Measurements from ENCODE around the gene NARS2.

The NARS2 gene

DNA sequence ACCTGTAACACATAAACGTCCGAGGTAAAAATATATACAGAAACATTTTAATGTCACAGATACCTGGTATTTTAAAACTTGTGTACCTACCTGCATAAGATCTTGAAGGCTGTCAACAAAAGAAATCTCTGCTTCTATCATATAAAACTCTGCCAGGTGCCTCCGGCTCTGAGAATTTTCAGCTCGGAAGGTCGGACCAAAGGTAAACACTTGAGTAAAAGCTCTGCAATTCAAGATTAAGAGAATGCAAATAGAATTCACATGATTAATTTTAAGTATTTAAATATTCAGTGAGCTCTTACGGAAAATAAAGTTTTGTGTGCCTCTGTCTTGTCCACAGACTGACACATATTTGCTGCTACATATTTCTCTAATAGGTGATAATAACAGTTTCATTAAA, 81.7 kb downstream of the NARS2 start:
- TF ChIP-seq EZH2phosphoT487 (IDR thresholded peaks at IDR 0.05; ENCODE audit: borderline replicate concordance, low read length) (no peak), CTCF (IDR thresholded peaks at IDR 0.05; ENCODE audit: low read depth, low read length, poor library complexity, severe bottlenecking) (no peak)
- H3K9me2 ChIP-seq (replicated peaks; ENCODE audit: control insufficient read depth, low read length): no peaks in the 10 kb centered on the region
- H3K79me2 ChIP-seq (ENCODE audit: control insufficient read depth, low read length): no peaks in the 10 kb centered on the region
- H3K36me3 ChIP-seq (ENCODE audit: control insufficient read depth, low read length): peaks cover 13% of the 10 kb centered on the region
- H3F3A ChIP-seq (ENCODE audit: control insufficient read depth, insufficient read depth): no peaks in the 10 kb centered on the region
- no peaks in the 10 kb centered on the region for H3K27me3 ChIP-seq (ENCODE audit: control insufficient read depth, low read length)
- H3K4me2 ChIP-seq (ENCODE audit: low read length): no peak overlapping the region
- no peak overlapping the region for H3K4me3 ChIP-seq (ENCODE audit: low read length)
- H3K9me3 ChIP-seq (ENCODE audit: control insufficient read depth, insufficient read depth, low read length): no peaks in the 10 kb centered on the region
- no peaks in the 10 kb centered on the region for H3K4me1 ChIP-seq (ENCODE audit: control insufficient read depth, low read length)
- H4K20me1 ChIP-seq (ENCODE audit: control insufficient read depth, insufficient read depth, low read depth, low read length): no peaks in the 10 kb centered on the region
- H3K27ac ChIP-seq (ENCODE audit: low read depth, low read length): no peak overlapping the region

GRCh38 chr11:78489184-78489583, 85.5 kb downstream of the NARS2 start:
- Histone ChIP-seq H3F3A (ENCODE audit: control insufficient read depth, insufficient read depth) (no peaks in the 10 kb centered on the region), H3K9me3 (ENCODE audit: control insufficient read depth, insufficient read depth, low read length) (no peaks in the 10 kb centered on the region), H3K79me2 (ENCODE audit: control insufficient read depth, low read length) (no peaks in the 10 kb centered on the region), H3K27me3 (ENCODE audit: control insufficient read depth, low read length) (no peaks in the 10 kb centered on the region), H3K4me1 (ENCODE audit: control insufficient read depth, low read length) (no peaks in the 10 kb centered on the region), H4K20me1 (ENCODE audit: control insufficient read depth, insufficient read depth, low read depth, low read length) (no peaks in the 10 kb centered on the region), H3K36me3 (ENCODE audit: control insufficient read depth, low read length) (peaks cover 31% of the 10 kb centered on the region), H3K9me2 (replicated peaks; ENCODE audit: control insufficient read depth, low read length) (no peaks in the 10 kb centered on the region), H3K4me3 (ENCODE audit: low read length) (no peak overlapping the region), H3K27ac (ENCODE audit: low read depth, low read length) (no peak overlapping the region), H3K4me2 (ENCODE audit: low read length) (no peak overlapping the region)
- TF ChIP-seq EZH2phosphoT487 (IDR thresholded peaks at IDR 0.05; ENCODE audit: borderline replicate concordance, low read length): no peak
- no peak for TF ChIP-seq CTCF (IDR thresholded peaks at IDR 0.05; ENCODE audit: low read depth, low read length, poor library complexity, severe bottlenecking)

DNA sequence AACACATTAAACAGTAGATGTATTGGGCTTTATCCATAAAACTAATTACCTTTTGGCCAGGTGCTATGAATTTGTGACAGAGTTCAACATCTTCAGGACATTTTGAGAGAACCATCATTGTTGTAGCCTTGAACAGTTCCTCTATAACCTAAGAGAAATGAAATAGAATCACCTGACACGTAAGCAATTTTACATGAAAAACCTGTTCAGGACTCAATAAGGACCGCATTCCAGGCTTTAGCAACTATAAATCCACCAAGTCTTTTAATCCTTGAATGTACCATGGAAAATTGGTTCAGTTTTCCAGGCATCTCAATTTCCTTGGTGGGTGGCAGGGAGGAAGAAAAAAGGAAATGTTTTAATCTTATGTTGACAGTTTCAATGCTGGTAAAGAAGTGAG, 96.1 kb downstream of the NARS2 start:
- H3K27me3 ChIP-seq (ENCODE audit: control insufficient read depth, low read length): no peaks in the 10 kb centered on the region
- no peaks in the 10 kb centered on the region for H3F3A ChIP-seq (ENCODE audit: control insufficient read depth, insufficient read depth)
- TF ChIP-seq CTCF (IDR thresholded peaks at IDR 0.05; ENCODE audit: low read depth, low read length, poor library complexity, severe bottlenecking) (no peak), EZH2phosphoT487 (IDR thresholded peaks at IDR 0.05; ENCODE audit: borderline replicate concordance, low read length) (no peak)
- no peak overlapping the region for H3K4me3 ChIP-seq (ENCODE audit: low read length)
- H3K4me1 ChIP-seq (ENCODE audit: control insufficient read depth, low read length): no peaks in the 10 kb centered on the region
- H4K20me1 ChIP-seq (ENCODE audit: control insufficient read depth, insufficient read depth, low read depth, low read length): no peaks in the 10 kb centered on the region
- no peaks in the 10 kb centered on the region for H3K79me2 ChIP-seq (ENCODE audit: control insufficient read depth, low read length)
- no peaks in the 10 kb centered on the region for H3K9me3 ChIP-seq (ENCODE audit: control insufficient read depth, insufficient read depth, low read length)
- peaks cover 25% of the 10 kb centered on the region for H3K36me3 ChIP-seq (ENCODE audit: control insufficient read depth, low read length)
- no peak overlapping the region for H3K27ac ChIP-seq (ENCODE audit: low read depth, low read length)
- no peaks in the 10 kb centered on the region for H3K9me2 ChIP-seq (replicated peaks; ENCODE audit: control insufficient read depth, low read length)
- H3K4me2 ChIP-seq (ENCODE audit: low read length): no peak overlapping the region

DNA sequence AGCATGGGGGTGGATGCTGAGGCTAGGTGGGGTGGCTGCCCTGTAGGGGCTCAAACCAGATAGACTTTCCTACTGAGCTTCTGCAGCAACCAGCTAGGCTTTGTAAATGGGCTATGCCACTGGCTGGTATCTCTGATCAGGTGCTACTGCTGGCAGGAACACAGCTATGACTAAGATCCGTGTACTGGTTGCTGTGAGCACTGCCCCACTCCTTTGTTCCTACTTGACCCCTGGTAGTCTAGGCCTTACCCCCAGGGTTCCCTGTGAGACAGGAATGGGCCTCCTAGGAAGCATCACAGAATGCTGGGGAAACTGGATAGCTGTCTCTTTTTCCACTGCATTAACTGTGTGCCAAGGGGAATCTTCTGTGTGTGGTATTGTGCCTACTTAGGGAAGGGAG, 98.6 kb downstream of the NARS2 start:
- Histone ChIP-seq H3K9me2 (replicated peaks; ENCODE audit: control insufficient read depth, low read length) (no peaks in the 10 kb centered on the region), H3F3A (ENCODE audit: control insufficient read depth, insufficient read depth) (no peaks in the 10 kb centered on the region), H3K36me3 (ENCODE audit: control insufficient read depth, low read length) (peaks cover 26% of the 10 kb centered on the region), H3K4me1 (ENCODE audit: control insufficient read depth, low read length) (no peaks in the 10 kb centered on the region), H3K27ac (ENCODE audit: low read depth, low read length) (no peak overlapping the region), H3K27me3 (ENCODE audit: control insufficient read depth, low read length) (no peaks in the 10 kb centered on the region), H3K4me2 (ENCODE audit: low read length) (no peak overlapping the region), H4K20me1 (ENCODE audit: control insufficient read depth, insufficient read depth, low read depth, low read length) (no peaks in the 10 kb centered on the region), H3K4me3 (ENCODE audit: low read length) (no peak overlapping the region), H3K79me2 (ENCODE audit: control insufficient read depth, low read length) (no peaks in the 10 kb centered on the region), H3K9me3 (ENCODE audit: control insufficient read depth, insufficient read depth, low read length) (no peaks in the 10 kb centered on the region)
- TF ChIP-seq EZH2phosphoT487 (IDR thresholded peaks at IDR 0.05; ENCODE audit: borderline replicate concordance, low read length) (no peak), CTCF (IDR thresholded peaks at IDR 0.05; ENCODE audit: low read depth, low read length, poor library complexity, severe bottlenecking) (no peak)
